Temporal lobe (tissue), 2 donors: Measurements from ENCODE around the gene SYNPR. TPM values are rescaled to one million over a fixed set of nuclear protein-coding genes. Genes with fewer than 3 reads are reported as not detected.

ENCODE experiments used
- small RNA-seq: library from RNA; depleted of rRNA; stranded (forward); fragments of <200 nt; gene quantifications from one replicate; pipeline ENCODE3, GENCODE V24; 2014; ENCODE audit warnings: low replicate concordance
- total RNA-seq: library from RNA; depleted of rRNA; stranded (reverse); fragments of >200 nt; gene quantifications from one replicate; pipeline ENCODE4 v1.2.3, GENCODE V29; 2014

The SYNPR gene
- total RNA-seq, 1 donor from 2014 or later, result 44.5 TPM

Small RNA genes lying within 50 kb of the gene (small RNA-seq; reads per million reads assigned to genes)
- gene RNA5SP134, result not detected
